ENCODE data around the gene PPP6C.

Gene PPP6C

GRCh38 chr9:125235804-125236519 is 46.4 kb upstream of the PPP6C start:
- TF ChIP-seq TCF12 (IDR thresholded peaks at IDR 0.05; ENCODE audit: low read depth) = no peak
- no peak for TF ChIP-seq YY1 (IDR thresholded peaks at IDR 0.05; ENCODE audit: low read depth)
- no peak for TF ChIP-seq MAX (IDR thresholded peaks at IDR 0.05)
- TF ChIP-seq EGR1 (IDR thresholded peaks at IDR 0.05) = no peak
- no peak for TF ChIP-seq FOXM1 (IDR thresholded peaks at IDR 0.05; ENCODE audit: borderline replicate concordance, low read depth)

- TF ChIP-seq TCF12 (IDR thresholded peaks at IDR 0.05; ENCODE audit: low read depth) (no peak), ZBTB7A (IDR thresholded peaks at IDR 0.05; ENCODE audit: low read depth) (no peak), MAX (IDR thresholded peaks at IDR 0.05) (no peak), RAD21 (IDR thresholded peaks at IDR 0.05; ENCODE audit: low read depth) (no peak), NFIC (IDR thresholded peaks at IDR 0.05) (no peak), TEAD4 (IDR thresholded peaks at IDR 0.05) (no peak), EP300 (IDR thresholded peaks at IDR 0.05; ENCODE audit: borderline replicate concordance) (no peak), CREB1 (IDR thresholded peaks at IDR 0.05; ENCODE audit: low read depth) (no peak), YY1 (IDR thresholded peaks at IDR 0.05; ENCODE audit: low read depth) (no peak), CEBPB (IDR thresholded peaks at IDR 0.05) (no peak), REST (IDR thresholded peaks at IDR 0.05; ENCODE audit: low read depth) (no peak), EGR1 (IDR thresholded peaks at IDR 0.05) (no peak), TAF1 (IDR thresholded peaks at IDR 0.05; ENCODE audit: low read depth) (no peak), FOXM1 (IDR thresholded peaks at IDR 0.05; ENCODE audit: borderline replicate concordance, low read depth) (no peak)
- TF ChIP-seq, protein P1, sequence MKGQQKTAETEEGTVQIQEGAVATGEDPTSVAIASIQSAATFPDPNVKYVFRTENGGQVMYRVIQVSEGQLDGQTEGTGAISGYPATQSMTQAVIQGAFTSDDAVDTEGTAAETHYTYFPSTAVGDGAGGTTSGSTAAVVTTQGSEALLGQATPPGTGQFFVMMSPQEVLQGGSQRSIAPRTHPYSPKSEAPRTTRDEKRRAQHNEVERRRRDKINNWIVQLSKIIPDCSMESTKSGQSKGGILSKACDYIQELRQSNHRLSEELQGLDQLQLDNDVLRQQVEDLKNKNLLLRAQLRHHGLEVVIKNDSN (IDR thresholded peaks at IDR 0.05) = no peak
Observed at GRCh38 chr9:125233678-125234077, 44.1 kb upstream of the PPP6C start.

DNA sequence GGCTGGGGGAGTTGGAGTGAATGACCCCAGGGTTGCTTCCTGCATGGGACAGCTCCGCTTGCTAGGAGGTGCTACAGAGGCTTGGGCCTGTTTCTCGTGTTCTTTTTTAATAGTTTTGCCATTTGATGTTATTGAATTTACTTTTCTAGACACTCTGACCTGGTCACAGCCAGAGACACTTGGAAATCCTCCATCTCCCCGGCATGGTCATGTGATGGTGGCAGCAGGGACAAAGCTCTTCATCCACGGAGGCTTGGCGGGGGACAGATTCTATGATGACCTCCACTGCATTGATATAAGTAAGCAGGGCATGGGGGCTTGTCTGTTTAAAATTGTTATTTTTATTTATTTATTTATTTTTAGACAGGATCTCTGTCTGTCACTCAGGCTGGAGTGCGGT is 38.2 kb upstream of the PPP6C start:
- no peak for TF ChIP-seq CREB1 (IDR thresholded peaks at IDR 0.05; ENCODE audit: low read depth)

GRCh38 chr9:125218621-125219020 is 29.0 kb upstream of the PPP6C start:
- TF ChIP-seq RAD21 (IDR thresholded peaks at IDR 0.05; ENCODE audit: low read depth) (no peak), NFIC (IDR thresholded peaks at IDR 0.05) (no peak), FOXM1 (IDR thresholded peaks at IDR 0.05; ENCODE audit: borderline replicate concordance, low read depth) (no peak), TEAD4 (IDR thresholded peaks at IDR 0.05) (no peak), TCF12 (IDR thresholded peaks at IDR 0.05; ENCODE audit: low read depth) (no peak), REST (IDR thresholded peaks at IDR 0.05; ENCODE audit: low read depth) (no peak), EP300 (IDR thresholded peaks at IDR 0.05; ENCODE audit: borderline replicate concordance) (no peak), EGR1 (IDR thresholded peaks at IDR 0.05) (no peak)
- TF ChIP-seq, protein P1 (IDR thresholded peaks at IDR 0.05) = no peak

- TF ChIP-seq CREB1 (IDR thresholded peaks at IDR 0.05; ENCODE audit: low read depth) (no peak), ZBTB7A (IDR thresholded peaks at IDR 0.05; ENCODE audit: low read depth) (no peak), EP300 (IDR thresholded peaks at IDR 0.05; ENCODE audit: borderline replicate concordance) (no peak)
- TF ChIP-seq, protein P1 (IDR thresholded peaks at IDR 0.05) = no peak
Observed at GRCh38 chr9:125214186-125214585, 24.6 kb upstream of the PPP6C start.

DNA sequence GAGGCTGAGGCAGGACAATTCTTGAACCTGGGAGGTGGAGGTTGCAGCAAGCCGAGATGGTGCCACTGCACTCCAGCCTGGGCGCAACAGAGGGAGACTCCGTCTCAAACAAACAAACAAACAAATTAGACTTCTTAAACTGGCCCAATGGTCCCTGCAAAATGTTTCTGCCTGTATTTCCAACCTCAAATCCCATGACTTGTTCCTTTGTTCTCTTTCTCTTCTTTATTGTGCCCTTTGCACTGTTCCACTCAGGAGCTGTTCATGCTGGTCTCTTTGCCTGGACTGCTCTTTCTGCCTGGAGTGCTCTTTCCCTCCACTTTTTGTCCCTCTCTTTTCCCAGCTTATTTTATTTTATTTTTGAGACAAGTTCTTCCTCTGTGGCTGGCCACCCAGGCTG is 14.9 kb upstream of the PPP6C start:
- no peak for TF ChIP-seq TCF12 (IDR thresholded peaks at IDR 0.05; ENCODE audit: low read depth)

Data from Ishikawa (cell line).